Caco-2 (cell line): ENCODE measurements around the gene LRRC53. TPM values are rescaled to one million over a fixed set of nuclear protein-coding genes. Genes with fewer than 3 reads are reported as not detected.

Source experiments
- BruUV-seq: library from RNA; stranded (reverse); fragments of 400-500 nt; replicated peaks from 2 replicates; lab custom pipeline; 2021; lab: Mats Ljungman, UMichigan
- CTCF ChIA-PET: fragments of 300-600 bp; sonication (Branson Sonifier 250); formaldehyde crosslinking; loops from one replicate; lab custom pipeline; 2022; ENCODE audit warnings: antibody characterized with exemption; lab: Charles Lee
- POLR2A ChIA-PET: fragments of 300-600 bp; sonication (Branson Sonifier 250); formaldehyde crosslinking; loops from one replicate; lab custom pipeline; 2022; ENCODE audit warnings: antibody characterized with exemption; lab: Charles Lee
- DNase-seq, 2 experiments: peaks; one replicate each; pipeline versions ENCODE4 v3.0.0 to v3.0.0-alpha.2; 2020 to 2022
- H3K27me3 ChIP-seq: replicated peaks from 2 replicates; pipeline ENCODE4 v1.6.0; 2011; ENCODE audit warnings: low read length; ENCODE audit not compliant: control insufficient read depth, insufficient read depth
- H3K36me3 ChIP-seq: 2 replicates; pipeline ENCODE4 v1.5.1; 2011; ENCODE audit warnings: low read length; ENCODE audit not compliant: control insufficient read depth, insufficient read depth
- H3K4me1 ChIP-seq: fragments of 250-450 bp; sonication (Bioruptor Pico); 2 replicates; pipeline ENCODE4 v1.5.1; 2020; ENCODE audit warnings: mild to moderate bottlenecking
- H3K4me3 ChIP-seq: 2 replicates; pipeline ENCODE4 v1.5.1; 2011; ENCODE audit warnings: low read depth, mild to moderate bottlenecking, control low read depth, low read length
- H3K9me3 ChIP-seq: fragments of 250-450 bp; sonication (Bioruptor Pico); 2 replicates; pipeline ENCODE4 v1.5.1; 2020; ENCODE audit warnings: mild to moderate bottlenecking, moderate library complexity
- H3K27ac Mint-ChIP-seq: one replicate; pipeline ENCODE4 v1.8.0; 2022; ENCODE audit warnings: mixed read lengths; ENCODE audit not compliant: unreplicated experiment
- H3K27me3 Mint-ChIP-seq: one replicate; pipeline ENCODE4 v1.8.0; 2022; ENCODE audit warnings: mixed read lengths; ENCODE audit not compliant: insufficient read depth, unreplicated experiment
- H3K36me3 Mint-ChIP-seq: one replicate; pipeline ENCODE4 v1.8.0; 2022; ENCODE audit warnings: mild to moderate bottlenecking, mixed read lengths; ENCODE audit not compliant: insufficient read depth, unreplicated experiment
- H3K4me1 Mint-ChIP-seq: one replicate; pipeline ENCODE4 v1.8.0; 2022; ENCODE audit warnings: low read depth, mixed read lengths; ENCODE audit not compliant: unreplicated experiment
- H3K4me3 Mint-ChIP-seq: one replicate; pipeline ENCODE4 v1.8.0; 2022; ENCODE audit warnings: mild to moderate bottlenecking, moderate library complexity, mixed read lengths; ENCODE audit not compliant: unreplicated experiment
- H3K9me3 Mint-ChIP-seq: one replicate; pipeline ENCODE4 v1.8.0; 2022; ENCODE audit warnings: mixed read lengths; ENCODE audit not compliant: unreplicated experiment
- CTCF ChIP-seq, 2 experiments: fragments of 200-600 bp in 1 of 2; IDR thresholded peaks; 1 replicate in 1 of 2; 2 replicates in 1 of 2; pipeline versions ENCODE4 v1.5.1 to v1.8.0; 2011 to 2022; ENCODE audit warnings: antibody characterized with exemption in 1 of 2, control low read depth in 1 of 2, inconsistent platforms in 1 of 2, low read depth in 1 of 2, low read length in 1 of 2, mild to moderate bottlenecking in 1 of 2, moderate library complexity in 1 of 2; ENCODE audit not compliant: insufficient read depth in 1 of 2, severe bottlenecking in 1 of 2, unreplicated experiment in 1 of 2
- intact Hi-C: fragments of 100-400 bp; cut with micrococcal nuclease; formaldehyde crosslinking; loops from one replicate; pipeline ENCODE4 v1.10.0; 2022; ENCODE audit not compliant: unreplicated experiment
- total RNA-seq: library from RNA; stranded (reverse); gene quantifications from 2 replicates; pipeline ENCODE4 v1.2.3, GENCODE V29; 2022

The LRRC53 gene
- total RNA-seq, 1 experiment from 2014 or later, result not detected

DNA sequence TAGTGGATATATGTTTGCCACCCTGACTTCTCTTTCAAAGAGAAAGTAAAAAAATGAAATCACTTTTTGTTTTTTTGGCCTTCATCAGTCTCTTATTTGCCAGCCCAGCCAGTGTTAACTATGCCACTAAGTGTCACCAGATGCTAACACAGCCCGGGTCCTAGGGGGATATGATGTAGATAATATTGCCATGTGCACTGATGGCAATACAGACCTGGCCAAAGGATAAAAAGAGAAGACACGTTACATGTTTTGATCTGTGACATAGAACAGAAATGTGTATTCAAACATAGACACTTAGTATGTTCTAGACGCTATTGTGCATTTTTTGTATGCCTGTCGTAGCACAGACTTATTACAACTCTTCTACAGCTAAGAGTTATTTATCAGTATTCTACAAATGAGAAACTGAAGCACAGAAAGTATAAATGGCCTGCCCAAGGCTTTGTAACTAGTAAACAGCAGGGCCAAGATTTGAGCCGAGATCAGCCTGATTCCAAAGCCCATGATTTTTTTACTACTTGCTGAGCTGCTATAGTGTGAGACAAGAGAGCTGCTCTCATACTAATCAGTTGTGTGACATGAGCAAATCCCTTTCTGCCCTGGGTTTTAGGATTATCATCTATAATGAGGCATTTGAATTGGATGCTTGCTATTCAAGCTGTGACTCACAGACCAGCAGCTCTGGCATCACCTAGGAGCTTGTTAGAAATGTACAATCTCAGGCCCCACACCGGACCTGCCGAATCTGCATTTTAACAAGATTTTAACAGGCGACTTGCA is 6.3 kb downstream of the LRRC53 start:
- no TSS peak for BruUV-seq
- Histone ChIP-seq H3K9me3 (no peaks in the 10 kb centered on the region), H3K27me3 (no peaks in the 10 kb centered on the region), H3K4me1 (no peaks in the 10 kb centered on the region), H3K36me3 (no peaks in the 10 kb centered on the region), H3K4me3 (no peak overlapping the region)
- peaks cover 9% of the 10 kb centered on the region for H3K27me3 Mint-ChIP-seq
- H3K9me3 Mint-ChIP-seq, result no peaks in the 10 kb centered on the region
- no peaks in the 10 kb centered on the region for H3K4me1 Mint-ChIP-seq
- ChIA-PET POLR2A (no interaction called here), CTCF (no interaction called here)
- intact Hi-C loops, result loop anchor here (10.0 kb wide), 1 partner anchor 179 kb away; no protein-coding TSS in a partner anchor
- TF ChIP-seq CTCF (IDR thresholded peaks at IDR 0.05; ENCODE audit: insufficient read depth in 1 of 2, low read depth in 1 of 2, low read length in 1 of 2, severe bottlenecking in 1 of 2, unreplicated experiment in 1 of 2), result no peak
- H3K27ac Mint-ChIP-seq, result no peak overlapping the region
- H3K36me3 Mint-ChIP-seq, result no peaks in the 10 kb centered on the region
- no peak for DNase-seq
- H3K4me3 Mint-ChIP-seq, result no peak overlapping the region

DNA sequence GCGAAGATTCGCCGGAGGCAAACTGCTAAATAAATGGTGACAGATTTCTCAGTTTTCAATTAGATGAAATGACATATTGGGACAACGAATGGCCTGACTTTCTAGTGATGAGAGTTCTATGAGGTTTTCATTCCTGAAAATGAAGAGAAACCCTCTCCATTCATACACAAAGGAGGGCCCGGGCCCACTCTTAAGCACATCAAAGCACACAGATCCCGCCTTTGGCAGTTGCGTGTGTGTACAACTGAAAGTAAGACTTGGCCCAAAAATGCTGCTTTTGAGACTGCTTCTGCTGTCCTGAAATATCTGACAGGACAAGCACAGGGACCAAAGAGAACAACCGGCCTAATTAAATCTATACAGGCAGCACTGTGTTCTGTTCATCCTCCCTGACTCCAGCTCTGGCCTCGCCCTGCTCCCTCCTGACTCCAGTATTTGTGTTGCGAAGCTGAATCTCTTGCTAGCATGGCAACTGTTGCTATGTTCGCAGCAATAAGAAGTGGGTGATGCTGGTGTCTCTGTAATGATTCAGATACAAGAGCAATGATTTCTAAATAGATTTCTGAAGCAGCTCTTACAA is 7.4 kb downstream of the LRRC53 start:
- H3K36me3 Mint-ChIP-seq, result no peaks in the 10 kb centered on the region
- no peaks in the 10 kb centered on the region for H3K27me3 ChIP-seq
- no peak overlapping the region for H3K27ac Mint-ChIP-seq
- peaks cover 9% of the 10 kb centered on the region for H3K27me3 Mint-ChIP-seq
- intact Hi-C loops, result loop anchor here (10.0 kb wide), 1 partner anchor 180 kb away; no protein-coding TSS in a partner anchor
- no peaks in the 10 kb centered on the region for H3K4me1 Mint-ChIP-seq
- H3K36me3 ChIP-seq, result no peaks in the 10 kb centered on the region
- H3K9me3 ChIP-seq, result no peaks in the 10 kb centered on the region
- peak in 1 of 2 experiments; percentile 0 for DNase-seq
- no peak for TF ChIP-seq CTCF (IDR thresholded peaks at IDR 0.05; ENCODE audit: insufficient read depth in 1 of 2, low read depth in 1 of 2, low read length in 1 of 2, severe bottlenecking in 1 of 2, unreplicated experiment in 1 of 2)
- ChIA-PET POLR2A (no interaction called here), CTCF (no interaction called here)
- H3K4me3 Mint-ChIP-seq, result no peak overlapping the region
- no TSS peak for BruUV-seq
- no peaks in the 10 kb centered on the region for H3K4me1 ChIP-seq
- H3K9me3 Mint-ChIP-seq, result no peaks in the 10 kb centered on the region
- H3K4me3 ChIP-seq, result no peak overlapping the region

GRCh38 chr1:74504125-74504932 is 8.1 kb downstream of the LRRC53 start:
- BruUV-seq, result no TSS peak
- peak; percentile 44 to 59 for DNase-seq
- intact Hi-C loops, result loop anchor here (10.0 kb wide), 1 partner anchor 180 kb away; no protein-coding TSS in a partner anchor
- Mint-ChIP-seq H3K4me1 (no peaks in the 10 kb centered on the region), H3K9me3 (no peaks in the 10 kb centered on the region), H3K27ac (no peak overlapping the region), H3K4me3 (no peak overlapping the region), H3K36me3 (no peaks in the 10 kb centered on the region), H3K27me3 (peaks cover 9% of the 10 kb centered on the region)
- TF ChIP-seq CTCF (IDR thresholded peaks at IDR 0.05; ENCODE audit: insufficient read depth in 1 of 2, low read depth in 1 of 2, low read length in 1 of 2, severe bottlenecking in 1 of 2, unreplicated experiment in 1 of 2), result peak; percentile 55 to 65
- Histone ChIP-seq H3K36me3 (no peaks in the 10 kb centered on the region), H3K27me3 (no peaks in the 10 kb centered on the region), H3K4me3 (no peak overlapping the region), H3K9me3 (no peaks in the 10 kb centered on the region), H3K4me1 (no peaks in the 10 kb centered on the region)
- POLR2A ChIA-PET, result no interaction called here
- CTCF ChIA-PET, result interaction anchor here (0.8 to 1.0 kb wide), 2 partner anchors 185 to 229 kb away, joined by 3 to 4 read pairs; no protein-coding TSS in a partner anchor
